ENCODE results near the gene SPAG6.
"Not testable (repeated sequence)": the region's sequence is repeated elsewhere in the genome, so short reads cannot be mapped to it uniquely, and the experiment has no call there.

The SPAG6 gene

DNA sequence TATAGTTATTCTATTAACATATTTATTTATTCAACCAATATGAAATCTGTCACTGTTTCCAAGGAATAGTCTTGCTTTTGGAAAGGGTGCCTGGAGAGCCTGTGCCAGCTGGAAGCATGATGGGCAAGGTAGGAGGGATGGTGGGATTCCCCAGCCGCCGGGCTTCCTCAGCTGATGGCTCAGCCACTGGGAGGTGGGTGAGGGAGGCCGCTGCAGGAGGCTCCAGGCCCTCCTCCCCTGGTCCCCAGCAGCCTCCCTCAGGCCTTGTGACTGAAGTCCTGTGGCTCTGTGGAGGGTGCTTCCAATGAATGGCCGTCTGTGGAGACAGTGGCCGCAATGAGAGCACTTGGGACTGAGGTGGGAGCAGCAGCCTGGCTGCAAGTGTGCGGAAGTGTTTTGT, 27.0 kb downstream of the SPAG6 start:
- DNase-seq (ENCODE audit: low spot score): no peak

DNA sequence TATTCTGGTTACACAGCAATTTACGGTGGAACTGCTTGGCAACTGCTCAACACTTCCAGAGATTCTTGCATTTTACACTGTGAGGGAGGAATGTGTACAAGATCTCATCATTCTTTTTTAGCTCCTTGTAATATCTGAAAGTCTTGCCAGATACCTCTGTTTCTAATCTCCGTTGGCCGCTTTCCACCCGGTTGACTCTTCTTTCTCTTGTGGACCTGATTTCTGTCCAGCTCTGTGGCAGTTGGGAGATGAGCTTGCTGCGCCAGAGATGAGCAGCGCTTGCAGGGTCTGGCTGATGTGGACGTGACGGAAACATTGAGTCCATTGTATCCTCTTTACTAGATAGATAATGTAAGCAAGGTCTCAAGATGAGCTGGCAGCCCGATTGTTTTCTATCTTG, 27.6 kb downstream of the SPAG6 start:
- DNase-seq (ENCODE audit: low spot score): no peak

DNA sequence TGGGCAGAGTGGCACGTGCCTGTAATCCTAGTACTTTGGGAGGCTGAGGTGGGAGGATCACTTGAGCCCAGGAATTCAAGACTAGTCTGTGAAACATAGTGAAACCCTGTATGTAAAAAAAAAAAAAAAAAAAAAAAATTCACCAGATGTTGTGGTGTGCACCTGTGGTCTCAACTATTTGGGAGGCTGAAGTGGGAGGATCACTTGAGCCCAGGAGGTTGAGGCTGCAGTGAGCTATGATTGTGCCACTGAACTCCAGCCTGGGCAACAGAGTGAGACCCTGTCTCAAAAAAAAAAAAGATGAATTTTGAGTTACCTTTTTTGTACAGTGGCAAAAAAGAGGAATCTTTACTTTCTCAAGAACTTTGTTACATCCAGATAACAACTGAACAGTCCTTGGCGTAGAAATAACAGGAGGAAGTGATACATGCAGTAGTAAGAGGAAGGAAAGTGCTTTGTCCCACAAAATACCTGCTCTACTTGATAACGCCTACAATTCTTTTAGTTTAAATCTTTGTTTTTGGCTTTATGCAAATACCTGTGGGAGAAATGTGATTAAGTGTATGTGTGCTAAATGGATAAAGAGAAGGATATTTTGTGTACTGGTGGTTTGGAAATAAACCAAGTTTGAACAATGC, 29.3 kb downstream of the SPAG6 start:
- DNase-seq (ENCODE audit: low spot score): no peak

DNA sequence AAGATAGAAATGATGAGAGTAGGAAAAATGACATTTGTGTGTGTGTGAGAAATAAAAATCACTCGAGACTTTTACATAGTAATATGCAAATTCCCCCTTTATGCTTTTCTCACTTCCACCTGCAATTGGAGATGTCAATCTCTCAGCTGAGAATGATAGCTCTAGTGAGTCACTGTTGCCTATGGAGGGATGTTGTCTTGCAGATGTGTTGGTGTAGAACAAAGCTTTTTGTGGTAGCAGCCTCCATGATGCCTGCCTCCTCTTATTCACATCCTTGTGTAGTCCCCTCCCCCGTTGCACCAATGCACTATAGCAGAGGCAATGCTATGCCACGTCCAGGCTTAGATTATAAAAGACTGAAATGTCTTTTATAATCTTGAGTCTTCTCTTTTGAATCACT, 33.8 kb downstream of the SPAG6 start:
- DNase-seq (ENCODE audit: low spot score): no peak

DNA sequence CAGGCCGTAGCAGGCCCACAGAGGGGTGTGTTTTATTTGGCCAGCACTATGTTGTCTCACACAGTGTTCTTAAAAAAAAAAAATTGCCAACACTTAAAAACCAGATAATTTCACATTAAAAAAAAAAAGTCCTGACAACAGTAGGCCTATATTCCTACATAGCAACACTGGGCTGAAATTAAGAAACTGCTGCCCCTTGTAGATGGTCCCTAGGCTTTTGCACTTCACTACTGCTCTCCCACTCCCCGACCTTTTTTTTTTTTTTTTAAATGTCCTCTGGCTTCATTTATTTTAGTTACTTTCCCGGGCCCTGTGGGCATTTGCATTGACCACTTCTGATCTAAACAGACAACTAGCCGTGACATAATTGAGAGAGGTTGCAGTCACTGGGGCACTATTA, 36.0 kb downstream of the SPAG6 start:
- no peak for DNase-seq (ENCODE audit: low spot score)

DNA sequence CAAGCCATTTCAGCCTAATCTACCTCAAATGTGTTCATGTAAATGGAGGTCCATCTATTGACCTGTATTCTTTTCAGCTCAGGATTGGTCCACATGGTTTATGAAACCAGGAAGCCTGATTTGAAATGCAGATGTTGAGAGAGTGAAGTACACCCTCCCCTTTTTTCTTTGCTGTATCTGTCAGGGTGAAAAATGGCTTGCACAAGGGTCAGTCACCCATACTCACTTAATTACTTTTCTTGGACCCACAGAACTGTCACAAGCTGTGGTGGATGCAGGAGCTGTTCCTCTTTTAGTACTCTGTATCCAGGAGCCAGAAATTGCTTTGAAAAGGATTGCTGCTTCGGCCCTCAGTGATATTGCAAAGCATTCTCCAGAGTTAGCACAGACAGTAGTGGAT, 41.2 kb downstream of the SPAG6 start:
- DNase-seq (ENCODE audit: low spot score): no peak

DNA sequence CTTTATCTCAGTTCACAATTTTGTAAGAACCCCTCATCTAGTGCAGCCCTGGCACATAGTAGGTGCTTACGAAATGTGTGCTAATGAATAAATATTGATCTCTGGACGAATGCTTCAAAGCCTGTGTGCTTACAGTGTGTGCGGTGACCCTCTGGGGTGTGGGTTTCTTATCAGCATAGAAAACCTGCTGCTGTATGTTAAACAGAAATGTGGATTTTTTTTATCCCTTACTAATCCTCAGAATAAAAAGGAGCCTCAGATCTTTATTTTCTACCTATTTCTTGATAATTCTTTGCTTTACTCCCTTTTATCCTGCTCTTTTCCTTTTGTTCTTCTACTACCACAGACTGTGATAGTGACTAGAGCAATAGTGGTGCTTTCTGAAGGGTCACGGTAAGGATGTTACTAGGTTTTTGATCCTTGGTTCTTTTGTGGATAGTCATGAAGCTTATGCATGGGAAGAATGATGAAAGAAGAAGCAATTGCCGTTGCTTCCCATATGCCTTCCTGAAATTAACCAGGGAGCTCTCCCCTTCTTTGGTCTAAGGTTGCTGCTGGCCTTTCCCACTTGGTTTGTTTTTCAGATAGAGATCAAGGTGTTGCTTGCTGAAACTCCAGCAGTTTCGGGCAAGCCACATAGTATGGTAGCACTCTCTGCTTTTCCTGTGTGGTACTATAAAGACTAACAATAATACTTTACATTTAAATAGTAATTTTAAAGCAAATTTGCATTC, 44.7 kb downstream of the SPAG6 start:
- DNase-seq (ENCODE audit: low spot score): no peak

DNA sequence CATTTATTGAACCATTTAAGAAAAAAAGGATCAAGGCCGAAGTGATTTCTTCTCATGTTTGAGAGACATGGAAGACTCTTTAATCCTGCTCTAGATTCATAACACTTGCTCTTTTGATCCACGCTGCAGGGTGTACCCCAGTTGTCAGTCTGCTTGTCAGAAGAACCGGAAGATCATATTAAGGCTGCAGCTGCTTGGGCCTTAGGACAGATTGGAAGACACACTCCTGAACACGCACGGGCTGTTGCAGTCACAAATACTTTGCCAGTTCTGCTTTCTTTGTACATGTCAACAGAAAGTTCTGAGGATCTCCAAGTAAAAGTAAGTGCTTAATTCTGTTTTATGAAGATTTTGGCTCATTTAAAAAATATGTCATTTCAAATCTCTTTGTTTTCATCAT, 46.3 kb downstream of the SPAG6 start:
- DNase-seq (ENCODE audit: low spot score): no peak

DNA sequence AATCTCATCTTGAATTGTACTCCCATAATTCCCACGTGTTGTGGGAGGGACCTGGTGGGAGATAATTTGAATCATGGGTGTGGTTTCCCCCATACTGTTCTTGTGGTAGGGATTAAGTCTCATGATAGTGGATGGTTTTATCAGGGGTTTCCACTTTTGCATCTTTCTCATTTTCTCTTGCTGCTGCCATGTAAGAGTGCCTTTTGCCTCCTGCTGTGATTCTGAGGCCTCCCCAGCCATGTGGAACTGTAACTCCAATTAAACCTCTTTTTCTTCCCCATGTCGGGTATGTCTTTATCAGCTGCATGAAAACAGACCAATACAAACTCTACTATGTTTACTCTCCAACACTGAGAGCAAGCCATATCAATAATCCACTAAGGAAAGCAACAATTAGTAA, 50.9 kb downstream of the SPAG6 start:
- not testable (repeated sequence) for DNase-seq (ENCODE audit: low spot score)

DNA sequence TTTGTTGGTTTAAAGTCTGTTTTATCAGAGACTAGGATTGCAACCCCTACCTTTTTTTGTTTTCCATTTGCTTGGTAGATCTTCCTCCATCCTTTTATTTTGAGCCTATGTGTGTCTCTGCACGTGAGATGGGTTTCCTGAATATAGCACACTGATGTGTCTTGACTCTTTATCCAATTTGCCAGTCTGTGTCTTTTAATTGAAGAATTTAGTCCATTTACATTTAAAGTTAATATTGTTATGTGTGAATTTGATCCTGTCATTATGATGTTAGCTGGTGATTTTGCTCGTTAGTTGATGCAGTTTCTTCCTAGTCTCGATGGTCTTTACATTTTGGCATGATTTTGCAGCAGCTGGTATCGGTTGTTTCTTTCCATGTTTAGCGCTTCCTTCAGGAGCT, 61.6 kb downstream of the SPAG6 start:
- not testable (repeated sequence) for DNase-seq (ENCODE audit: low spot score)

DNA sequence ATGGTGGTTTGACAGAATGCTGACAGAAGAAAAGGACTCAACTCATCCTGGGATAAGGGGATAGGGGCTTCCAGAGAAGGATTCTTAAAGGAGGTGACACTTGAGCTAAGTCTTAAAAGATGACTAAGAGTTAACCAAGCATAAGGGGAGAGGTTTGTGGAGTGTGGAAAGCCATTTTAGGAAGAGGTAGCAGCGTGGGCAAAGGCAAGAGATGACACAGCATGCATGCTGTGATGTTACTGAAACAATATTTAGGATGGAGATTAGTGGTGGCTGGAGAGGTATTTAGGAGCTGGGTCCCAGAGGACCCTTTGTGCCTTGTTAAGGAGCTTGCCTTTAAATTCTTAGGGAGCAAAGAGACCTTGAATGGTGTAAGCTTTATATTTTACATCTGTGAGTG, 65.1 kb downstream of the SPAG6 start:
- DNase-seq (ENCODE audit: low spot score): no peak

DNA sequence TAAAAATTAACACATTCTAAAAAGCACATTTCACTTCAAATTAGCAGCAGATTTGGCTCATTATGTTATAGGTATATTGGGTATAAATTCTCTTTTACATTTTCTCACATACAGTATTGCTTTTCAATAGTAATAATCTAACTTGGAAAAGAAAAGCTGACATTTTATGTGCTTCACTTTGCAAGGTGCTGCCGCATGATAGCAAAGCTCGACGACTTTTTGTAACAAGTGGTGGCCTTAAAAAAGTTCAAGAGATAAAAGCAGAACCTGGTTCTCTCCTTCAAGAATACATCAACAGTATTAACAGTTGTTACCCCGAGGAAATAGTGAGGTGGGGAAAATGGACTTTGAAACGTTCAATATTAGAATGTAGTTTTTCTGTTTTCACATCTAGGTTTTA, 65.5 kb downstream of the SPAG6 start:
- no peak for DNase-seq (ENCODE audit: low spot score)

DNA sequence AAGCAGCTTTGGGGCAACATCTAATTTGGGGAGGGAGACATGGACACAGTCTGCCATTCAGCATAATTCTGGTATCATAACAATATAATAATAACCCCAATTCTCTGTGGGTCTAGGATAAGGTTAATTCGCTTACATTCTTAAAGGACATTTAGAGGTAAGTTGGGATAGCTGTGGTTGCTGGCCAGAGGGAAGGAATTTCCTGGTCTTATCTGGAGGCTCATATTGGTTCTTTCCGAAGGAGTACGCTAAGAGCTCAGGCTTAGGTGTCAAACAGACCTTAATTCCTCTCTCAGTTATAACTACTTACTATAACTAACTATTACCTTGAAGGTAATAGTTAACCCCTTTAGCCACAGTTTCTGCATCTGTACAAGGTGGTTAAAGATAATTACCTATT, 68.8 kb downstream of the SPAG6 start:
- DNase-seq (ENCODE audit: low spot score): no peak

DNA sequence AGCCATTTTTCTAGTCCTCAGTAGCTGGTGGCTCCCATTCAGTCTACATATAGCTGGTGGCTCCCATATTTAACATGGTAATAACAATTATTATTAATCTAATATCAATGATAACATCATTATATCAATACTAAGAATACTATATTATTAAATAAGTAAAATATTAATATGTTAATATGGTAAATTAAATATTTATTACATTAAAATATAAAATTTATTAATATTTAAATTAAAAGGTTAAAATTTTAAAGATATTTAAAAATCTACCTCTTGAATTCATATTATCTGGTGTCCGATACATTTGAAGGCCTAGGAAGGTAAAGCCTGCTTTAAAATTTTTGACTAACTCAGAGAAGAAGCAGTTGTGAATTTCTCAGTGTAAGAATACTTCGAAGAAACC, 69.8 kb downstream of the SPAG6 start:
- no peak for DNase-seq (ENCODE audit: low spot score)

DNA sequence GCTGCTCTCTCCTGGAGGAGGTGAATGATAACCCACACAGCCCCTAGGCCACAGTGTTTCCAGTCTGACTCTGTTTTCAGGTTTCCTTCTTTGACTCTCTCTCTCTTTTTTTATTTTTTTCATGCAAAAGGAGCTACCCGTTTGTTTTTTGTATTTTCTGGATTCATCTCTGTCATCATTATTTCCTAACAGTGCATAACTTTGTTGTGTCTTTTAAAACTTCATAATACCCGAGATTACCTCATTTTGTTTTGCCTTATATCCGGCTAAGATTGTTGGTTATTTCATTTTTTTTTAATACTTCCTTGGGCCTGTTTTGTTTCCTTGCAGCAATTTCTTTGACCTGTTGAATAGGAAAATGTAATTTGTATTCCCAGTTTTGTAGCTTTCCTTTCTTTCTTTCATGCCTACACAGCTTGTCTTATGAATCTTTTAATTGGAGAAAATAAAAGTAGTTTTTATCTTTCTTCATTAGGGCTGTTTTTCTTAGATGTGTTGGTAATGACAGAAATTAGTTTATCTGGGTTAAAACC, 72.5 kb downstream of the SPAG6 start:
- DNase-seq (ENCODE audit: low spot score): no peak

DNA sequence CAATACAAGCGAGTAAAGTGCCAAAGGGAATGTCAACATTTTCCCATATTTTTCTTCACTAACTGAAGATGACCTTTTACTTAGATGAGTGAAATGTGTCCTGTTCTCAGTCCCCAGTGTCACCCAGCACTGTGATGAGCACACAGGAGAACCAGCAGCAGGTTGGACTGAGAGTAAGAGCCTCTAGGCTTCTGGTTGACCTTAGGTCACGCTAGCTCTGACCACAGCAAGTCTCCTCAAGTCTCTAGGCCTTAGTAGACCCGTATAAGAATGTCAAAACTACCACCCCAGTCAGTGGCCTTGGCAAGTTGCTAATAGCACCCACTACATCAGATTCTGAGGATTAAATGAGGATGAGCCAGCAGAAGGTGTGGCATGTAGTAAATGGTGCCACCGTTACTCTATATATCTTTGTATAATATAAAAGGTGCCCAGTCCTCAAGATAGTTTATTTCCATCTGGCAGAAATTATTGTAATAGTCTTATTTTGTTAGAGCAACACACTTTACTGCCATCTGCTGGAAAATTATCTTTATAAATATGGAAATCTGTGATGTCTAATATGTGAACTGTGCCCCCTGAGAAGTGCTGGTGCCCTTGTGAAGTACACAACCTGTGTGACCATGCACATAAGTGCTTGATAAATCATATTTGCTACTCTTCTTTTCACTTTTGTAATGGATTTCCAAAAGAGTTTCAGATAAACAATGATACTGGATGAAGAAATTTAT, 75.7 kb downstream of the SPAG6 start:
- no peak for DNase-seq (ENCODE audit: low spot score)

DNA sequence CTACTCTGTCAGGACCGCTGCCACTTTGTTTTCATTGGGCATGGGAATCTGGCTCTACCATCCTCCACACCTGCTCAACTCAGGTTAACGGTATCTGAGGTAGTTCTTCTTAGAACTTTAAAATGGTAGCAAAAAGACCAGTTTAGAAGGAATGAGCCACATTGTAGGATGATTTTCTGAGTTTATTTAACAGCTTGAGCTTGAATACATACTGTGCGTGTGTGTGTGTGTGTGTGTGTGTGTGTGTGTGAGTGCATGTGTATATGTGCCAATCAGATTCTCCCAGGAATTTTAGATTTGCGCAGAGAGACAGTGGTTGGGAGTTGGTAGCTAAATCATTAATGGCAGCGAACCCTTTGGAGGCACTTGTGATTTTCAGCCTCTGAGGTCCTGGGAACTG, 81.4 kb downstream of the SPAG6 start:
- DNase-seq (ENCODE audit: low spot score): no peak

DNA sequence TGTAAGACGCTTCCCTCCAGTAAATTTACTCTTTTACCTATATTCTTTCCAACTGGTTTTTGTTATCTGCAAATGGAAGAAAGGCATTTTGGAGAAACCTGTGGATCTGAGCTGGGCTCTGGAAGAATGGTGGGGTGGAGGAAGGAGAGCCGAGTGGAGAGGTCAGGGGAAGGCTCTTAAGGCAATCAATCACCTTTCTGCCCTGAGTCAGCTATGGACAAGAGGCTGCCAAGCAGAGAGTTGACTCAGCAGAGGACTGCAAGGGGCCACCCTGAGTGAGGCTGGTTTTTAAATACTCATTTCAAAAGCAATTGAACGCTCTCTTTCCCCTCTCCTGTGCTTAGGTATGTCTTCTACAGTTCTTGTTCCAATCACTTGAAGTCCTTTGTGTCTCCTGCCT, 81.8 kb downstream of the SPAG6 start:
- DNase-seq (ENCODE audit: low spot score): no peak

DNA sequence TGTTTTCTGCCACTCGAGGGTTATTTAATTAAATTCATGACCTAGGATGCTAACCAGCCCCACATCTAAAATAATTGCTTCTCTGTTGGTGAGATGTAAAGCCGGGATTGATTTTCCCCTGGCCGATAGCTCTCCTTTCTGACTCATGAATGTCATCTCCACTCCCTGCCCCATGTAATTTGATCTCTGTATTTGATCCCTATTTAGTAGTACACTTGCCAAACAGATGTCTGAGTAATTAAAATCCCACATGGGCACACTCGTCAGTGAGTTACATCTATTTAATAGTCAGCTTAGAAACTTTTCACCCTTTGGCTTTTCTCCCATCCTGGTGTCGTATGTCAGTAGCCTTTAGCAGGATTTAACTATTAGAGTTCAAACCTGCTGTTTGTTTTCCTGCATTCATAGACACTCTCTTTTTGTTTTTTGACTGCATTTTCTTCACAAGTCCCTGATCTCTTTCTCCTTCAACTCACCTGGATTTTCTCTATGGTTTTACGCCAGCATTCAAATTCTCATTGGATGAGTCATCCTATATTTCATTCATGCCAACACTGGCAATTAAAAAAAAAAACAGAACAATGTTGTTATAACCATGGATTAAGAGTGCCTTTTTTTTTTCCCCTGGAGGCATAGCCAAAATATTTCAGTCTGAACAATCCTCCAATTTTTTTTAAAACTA, 82.7 kb downstream of the SPAG6 start:
- no peak for DNase-seq (ENCODE audit: low spot score)

DNA sequence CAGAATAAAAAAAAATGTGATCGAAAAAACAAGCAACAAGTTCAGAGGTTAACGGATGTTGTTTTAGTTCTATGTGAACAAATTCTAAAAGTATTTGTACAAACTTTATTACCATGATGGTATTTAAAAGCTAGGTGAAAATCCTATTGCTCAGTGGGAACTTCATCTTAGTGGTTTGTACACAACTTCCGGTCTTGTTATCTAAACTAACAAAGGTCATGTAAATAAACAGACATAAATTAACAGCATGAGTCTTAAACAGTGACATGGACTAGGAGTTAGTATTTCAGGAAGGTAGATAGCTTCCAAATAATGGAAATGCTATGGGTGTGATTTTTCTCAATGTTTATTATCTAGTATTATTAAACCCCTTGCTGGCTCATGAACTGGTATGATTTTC, 83.8 kb downstream of the SPAG6 start:
- DNase-seq (ENCODE audit: low spot score): no peak

DNA sequence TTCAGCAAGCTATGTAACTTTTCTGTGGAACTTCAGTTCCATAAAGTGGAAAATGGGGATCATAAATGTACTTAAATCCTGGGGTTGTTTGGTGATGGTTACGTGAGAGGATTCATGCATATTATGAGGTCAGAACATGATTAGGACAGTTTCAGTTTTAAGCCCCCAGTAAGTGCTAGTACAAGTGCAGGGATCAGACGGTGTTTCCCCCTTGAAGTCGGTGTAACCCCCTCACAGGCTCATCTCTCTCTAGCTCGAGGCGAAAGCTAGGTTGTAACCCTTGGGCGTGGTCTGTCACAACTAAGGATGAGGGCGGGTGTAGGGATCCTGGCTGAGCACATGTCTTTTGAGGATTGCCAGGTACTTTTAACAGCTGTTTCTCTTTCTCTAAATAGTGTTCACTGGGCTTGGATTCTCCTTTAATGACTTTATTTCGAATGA, 84.7 kb downstream of the SPAG6 start:
- DNase-seq (ENCODE audit: low spot score): no peak

DNA sequence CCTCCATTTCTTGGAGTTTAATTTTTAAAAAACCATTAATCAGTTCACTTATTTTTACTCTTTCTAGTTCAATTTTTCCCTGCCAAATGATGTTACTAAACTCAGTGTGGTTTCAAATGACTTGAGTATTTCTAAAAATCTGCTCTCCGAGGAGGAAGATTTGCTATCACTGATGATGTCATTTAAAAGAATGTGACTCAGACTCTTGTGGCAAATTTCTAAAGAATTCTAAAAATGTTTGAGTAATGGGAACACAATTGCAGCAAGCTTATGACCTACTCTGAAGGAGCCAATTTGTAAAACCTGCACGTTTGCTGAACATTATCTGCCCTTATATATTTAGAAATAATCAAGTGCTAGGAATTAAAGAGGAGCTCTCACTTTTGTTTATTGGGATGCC, 88.6 kb downstream of the SPAG6 start:
- no peak for DNase-seq (ENCODE audit: low spot score)

DNA sequence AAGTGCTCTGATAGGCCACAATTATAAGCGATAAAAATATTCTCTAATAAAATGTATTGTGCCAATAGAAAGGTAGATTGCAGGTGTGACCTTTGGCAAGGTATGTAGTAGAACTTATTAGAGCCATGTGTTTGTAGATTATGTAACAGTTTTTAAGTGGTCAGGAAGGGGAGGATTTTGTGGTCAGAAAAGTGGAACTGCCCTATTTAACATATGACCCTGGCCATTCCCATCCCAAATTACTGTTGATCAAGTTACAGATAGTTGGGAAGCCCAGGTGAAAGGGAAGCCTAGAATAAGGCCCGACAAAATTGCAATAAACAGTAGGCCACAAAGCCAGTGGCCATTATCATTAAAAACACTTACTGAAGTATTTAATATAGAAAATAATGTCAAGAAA, 89.2 kb downstream of the SPAG6 start:
- no peak for DNase-seq (ENCODE audit: low spot score)

Data from left forelimb (tissue), 1 donor.